HCT116 (cell line): ENCODE results near the gene COPS9.

Experiments used
- CBX3 ChIP-seq: IDR thresholded peaks from 2 replicates; pipeline ENCODE4 v1.6.1; 2012; ENCODE audit warnings: low read depth
- CTCF ChIP-seq, 3 experiments: fragments of 200-600 bp in 1 of 3; sonication (generic) in 1 of 3; IDR thresholded peaks in 2 of 3; conservative IDR thresholded peaks in 1 of 3; 2 replicates each; pipeline ENCODE4 v1.5.1; 2012 to 2017; ENCODE audit warnings: low read depth in 2 of 3, low read length in 2 of 3, antibody characterized with exemption in 1 of 3, borderline replicate concordance in 1 of 3, control low read depth in 1 of 3, mild to moderate bottlenecking in 1 of 3, mixed read lengths in 1 of 3, mixed run types in 1 of 3, moderate library complexity in 1 of 3; ENCODE audit not compliant: insufficient read depth in 1 of 3
- EZH2 ChIP-seq: fragments of 200-600 bp; sonication (generic); IDR thresholded peaks from 2 replicates; pipeline ENCODE4 v1.6.1; 2017; ENCODE audit warnings: antibody characterized with exemption, mixed run types
- MAX ChIP-seq: IDR thresholded peaks from 2 replicates; pipeline ENCODE4 v1.6.1; 2012
- POLR2A ChIP-seq: IDR thresholded peaks from 2 replicates; pipeline ENCODE4 v1.7.0; 2011; ENCODE audit warnings: borderline replicate concordance; ENCODE audit not compliant: insufficient read depth, insufficient read length; ENCODE audit errors: extremely low read depth
- POLR2AphosphoS5 ChIP-seq: IDR thresholded peaks from 2 replicates; pipeline ENCODE4 v1.6.1; 2011; ENCODE audit warnings: mild to moderate bottlenecking, low read depth, low read length, moderate library complexity
- ZBTB33 ChIP-seq: IDR thresholded peaks from 2 replicates; pipeline ENCODE4 v1.6.1; 2011; ENCODE audit warnings: mild to moderate bottlenecking, low read length, moderate library complexity; ENCODE audit not compliant: insufficient replicate concordance; ENCODE audit errors: extremely low read depth

DNA sequence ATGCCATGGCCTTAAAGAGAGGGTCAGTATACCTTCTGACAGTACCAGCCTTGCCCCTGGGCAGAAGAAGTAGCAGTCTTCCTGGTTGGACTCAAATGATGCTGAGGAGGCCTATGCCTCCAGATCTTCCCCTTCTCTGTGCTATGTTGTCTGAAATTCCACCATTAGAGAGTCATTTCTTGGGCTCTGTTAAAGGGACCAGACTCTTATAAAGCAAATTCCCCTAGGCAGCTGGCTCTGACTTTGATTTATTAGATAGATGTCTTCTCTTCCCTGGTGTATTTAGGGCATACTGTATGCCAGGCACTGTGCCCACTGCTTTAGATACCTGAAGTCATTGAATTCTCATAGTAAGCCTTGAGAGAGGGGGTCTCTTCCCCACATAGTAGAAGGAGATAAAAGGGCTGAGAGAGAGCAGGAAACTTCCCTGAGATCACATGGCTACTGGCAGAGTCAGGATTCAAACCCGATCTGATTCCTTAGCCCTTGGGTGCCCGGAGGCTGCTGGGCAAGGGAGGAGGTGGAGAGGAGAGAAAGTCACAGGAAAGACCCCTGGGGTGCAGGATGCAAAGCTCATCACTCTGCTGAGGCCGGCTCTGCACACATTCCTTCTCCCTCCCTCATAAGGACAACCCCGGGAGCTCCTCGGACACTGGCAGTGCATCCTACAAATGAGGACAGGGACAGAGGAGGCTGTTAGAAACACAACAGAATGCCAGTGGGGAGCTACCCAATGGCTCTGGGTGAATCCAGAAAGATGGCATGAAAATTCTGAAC lies 23.0 kb downstream of the COPS9 start:
- no peak for TF ChIP-seq CTCF (IDR thresholded peaks at IDR 0.05 in 2 of 3, conservative IDR thresholded peaks at IDR 0.05 in 1 of 3; ENCODE audit: borderline replicate concordance in 1 of 3, insufficient read depth in 1 of 3, low read depth in 2 of 3, low read length in 2 of 3)
- no peak for TF ChIP-seq POLR2A
- no peak for TF ChIP-seq POLR2AphosphoS5
- no peak for TF ChIP-seq MAX
- TF ChIP-seq EZH2 = no peak
- no peak for TF ChIP-seq CBX3
- no peak for TF ChIP-seq ZBTB33
